ENCODE measurements around the gene NLRP3. TPM values are rescaled to one million over a fixed set of nuclear protein-coding genes. Genes with fewer than 3 reads are reported as not detected.

Gene NLRP3
- total and polyA plus RNA-seq, 9 of the 15 experiments (the other 6 are each of a cell fraction or from before 2014, with no cell fraction given) = not detected

- TF ChIP-seq RNF219 (CRISPR knock-in tag; IDR thresholded peaks at IDR 0.05) (no peak), RB1 (IDR thresholded peaks at IDR 0.05; ENCODE audit: low read depth) (no peak), TBP (optimal IDR thresholded peaks at IDR 0.05; ENCODE audit: low read depth, low read length) (no peak), MTA3 (IDR thresholded peaks at IDR 0.05; ENCODE audit: borderline replicate concordance) (no peak), YBX1 (IDR thresholded peaks at IDR 0.05) (no peak), FUS (optimal IDR thresholded peaks at IDR 0.05; ENCODE audit: low read depth, low read length) (no peak), KDM1A (IDR thresholded peaks at IDR 0.05) (no peak), SIN3A (IDR thresholded peaks at IDR 0.05; ENCODE audit: borderline replicate concordance in 2 of 2, control insufficient read depth in 1 of 2, low read depth in 2 of 2, low read length in 2 of 2) (no peak), NCOR1 (IDR thresholded peaks at IDR 0.05) (no peak), TARDBP (IDR thresholded peaks at IDR 0.05) (no peak), ZNF407 (IDR thresholded peaks at IDR 0.05; ENCODE audit: low read depth) (no peak), CXXC5 (CRISPR knock-in tag; IDR thresholded peaks at IDR 0.05) (no peak), NR3C1 (CRISPR knock-in tag; IDR thresholded peaks at IDR 0.05) (no peak), CTCF (IDR thresholded peaks at IDR 0.05 in 2 of 3, conservative IDR thresholded peaks at IDR 0.05 in 1 of 3; ENCODE audit: insufficient read depth in 2 of 3, low read depth in 1 of 3, low read length in 3 of 3) (no peak), ELF4 (CRISPR knock-in tag; IDR thresholded peaks at IDR 0.05) (no peak), DPF2 (IDR thresholded peaks at IDR 0.05) (no peak)
- TF ChIP-seq, protein P1, sequence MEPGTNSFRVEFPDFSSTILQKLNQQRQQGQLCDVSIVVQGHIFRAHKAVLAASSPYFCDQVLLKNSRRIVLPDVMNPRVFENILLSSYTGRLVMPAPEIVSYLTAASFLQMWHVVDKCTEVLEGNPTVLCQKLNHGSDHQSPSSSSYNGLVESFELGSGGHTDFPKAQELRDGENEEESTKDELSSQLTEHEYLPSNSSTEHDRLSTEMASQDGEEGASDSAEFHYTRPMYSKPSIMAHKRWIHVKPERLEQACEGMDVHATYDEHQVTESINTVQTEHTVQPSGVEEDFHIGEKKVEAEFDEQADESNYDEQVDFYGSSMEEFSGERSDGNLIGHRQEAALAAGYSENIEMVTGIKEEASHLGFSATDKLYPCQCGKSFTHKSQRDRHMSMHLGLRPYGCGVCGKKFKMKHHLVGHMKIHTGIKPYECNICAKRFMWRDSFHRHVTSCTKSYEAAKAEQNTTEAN (CRISPR knock-in tag; IDR thresholded peaks at IDR 0.05) = no peak
Measured at GRCh38 chr1:247371801-247372259, 44.1 kb upstream of the NLRP3 start (continued).

Data from K562 (cell line).